TTC549 (cell line): ENCODE results near the gene PLK5.

Experiments used
- FAIRE-seq: peaks from 2 replicates; lab custom pipeline; 2012; peaks lifted over from hg19 to GRCh38; lab: Jason Lieb, UNC

PLK5 gene

GRCh38 chr19:1555487-1556389, 31.9 kb downstream of the PLK5 start:
- no peak for FAIRE-seq

- no peak for FAIRE-seq
These were observed 32.7 kb downstream of the PLK5 start for GRCh38 chr19:1556390-1557070.

GRCh38 chr19:1558552-1558951, 34.7 kb downstream of the PLK5 start:
- FAIRE-seq: no peak

GRCh38 chr19:1560286-1560882, 36.5 kb downstream of the PLK5 start:
- no peak for FAIRE-seq

- no peak for FAIRE-seq
These were observed 37.5 kb downstream of the PLK5 start for GRCh38 chr19:1561236-1561842.

- no peak for FAIRE-seq
These were observed 39.4 kb downstream of the PLK5 start for GRCh38 chr19:1563251-1563650.

- no peak for FAIRE-seq
These were observed 42.7 kb downstream of the PLK5 start for GRCh38 chr19:1566392-1567115.

- FAIRE-seq: no peak
These were observed 43.4 kb downstream of the PLK5 start for GRCh38 chr19:1567116-1567847.

- no peak for FAIRE-seq
These were observed 44.0 kb downstream of the PLK5 start for GRCh38 chr19:1567848-1568227.

GRCh38 chr19:1568320-1569019, 44.6 kb downstream of the PLK5 start, which contains the start of gene MEX3D:
Gene MEX3D (minus strand): TSS chr19:1568325. CDS start chr19:1568058, 267 bp downstream.
- FAIRE-seq: no peak

GRCh38 chr19:1569997-1570396, 46.1 kb downstream of the PLK5 start:
- no peak for FAIRE-seq

GRCh38 chr19:1570836-1571235, 47.0 kb downstream of the PLK5 start:
- FAIRE-seq: no peak

- no peak for FAIRE-seq
These were observed 47.5 kb downstream of the PLK5 start for GRCh38 chr19:1571358-1571757.

- no peak for FAIRE-seq
These were observed 48.9 kb downstream of the PLK5 start for GRCh38 chr19:1572795-1573194.

- no peak for FAIRE-seq
These were observed 50.7 kb downstream of the PLK5 start for GRCh38 chr19:1574354-1575136.

GRCh38 chr19:1575323-1576241, 51.7 kb downstream of the PLK5 start:
- no peak for FAIRE-seq

GRCh38 chr19:1576242-1577089, 52.6 kb downstream of the PLK5 start:
- no peak for FAIRE-seq
